HEK293 (cell line): ENCODE results near the gene CLEC16A.

Experiments used
- CTCF ChIA-PET: fragments of 350-600 bp; formaldehyde crosslinking; extraction: SDS; loops from one replicate; lab custom pipeline; 2021; ENCODE audit warnings: antibody characterized with exemption; lab: Yijun Ruan, JAX
- POLR2A ChIA-PET: fragments of 300-600 bp; formaldehyde crosslinking; extraction: SDS; loops from one replicate; lab custom pipeline; 2020; ENCODE audit warnings: antibody characterized with exemption, inconsistent platforms; lab: Yijun Ruan, JAX
- H3K27ac ChIP-seq: fragments of 200-500 bp; sonication (Bioruptor generic); 2 replicates; pipeline ENCODE4 v1.5.1; 2014; ENCODE audit warnings: low read depth, low read length, control low read depth, inconsistent platforms; ENCODE audit errors: extremely low read depth
- H3K36me3 ChIP-seq, 2 experiments: fragments of 200-500 bp in 1 of 2; sonication (Bioruptor generic) in 1 of 2; 1 replicate in 1 of 2; 2 replicates in 1 of 2; pipeline ENCODE4 v1.5.1; 2014 to 2017; ENCODE audit warnings: inconsistent platforms in 2 of 2, low read length in 2 of 2; ENCODE audit not compliant: control insufficient read depth in 2 of 2, insufficient read depth in 1 of 2
- H3K4me1 ChIP-seq: fragments of 200-500 bp; sonication (Bioruptor generic); 2 replicates; pipeline ENCODE4 v1.5.1; 2014; ENCODE audit warnings: mild to moderate bottlenecking, low read length, inconsistent platforms; ENCODE audit not compliant: control insufficient read depth, insufficient read depth
- H3K4me3 ChIP-seq: 2 replicates; pipeline ENCODE4 v1.5.1; 2011; ENCODE audit warnings: low read depth, mild to moderate bottlenecking, control low read depth, low read length, moderate library complexity
- H3K9me3 ChIP-seq: fragments of 200-500 bp; sonication (Bioruptor generic); 2 replicates; pipeline ENCODE4 v1.5.1; 2014; ENCODE audit warnings: low read depth, low read length, inconsistent platforms; ENCODE audit not compliant: control insufficient read depth, insufficient read depth
- EGR2 ChIP-seq: fragments of 450-650 bp; formaldehyde crosslinking; IDR thresholded peaks from 2 replicates; pipeline ENCODE4 v1.5.1; 2016; ENCODE audit warnings: low read depth, missing biosample characterization, missing genetic modification characterization
- HOXA7 ChIP-seq: sonication (generic); formaldehyde crosslinking; IDR thresholded peaks from 2 replicates; pipeline ENCODE4 v1.8.1; 2022; ENCODE audit warnings: missing genetic modification reagents, borderline replicate concordance
- REPIN1 ChIP-seq: fragments of 450-650 bp; formaldehyde crosslinking; IDR thresholded peaks from 2 replicates; pipeline ENCODE4 v1.5.1; 2017; ENCODE audit warnings: missing biosample characterization, missing genetic modification characterization, low read depth
- SP3 ChIP-seq: fragments of 450-650 bp; formaldehyde crosslinking; IDR thresholded peaks from 2 replicates; pipeline ENCODE4 v1.5.1; 2016; ENCODE audit warnings: missing biosample characterization, missing genetic modification characterization
- ZBTB48 ChIP-seq: fragments of 450-650 bp; formaldehyde crosslinking; IDR thresholded peaks from 2 replicates; pipeline ENCODE4 v1.5.1; 2016; ENCODE audit warnings: missing biosample characterization, missing genetic modification characterization
- ZNF140 ChIP-seq: fragments of 450-650 bp; formaldehyde crosslinking; IDR thresholded peaks from 2 replicates; pipeline ENCODE4 v1.5.1; 2016; ENCODE audit warnings: missing biosample characterization, missing genetic modification characterization
- ZNF202 ChIP-seq: fragments of 450-650 bp; formaldehyde crosslinking; IDR thresholded peaks from 2 replicates; pipeline ENCODE4 v1.5.1; 2016; ENCODE audit warnings: missing biosample characterization, missing genetic modification characterization, borderline replicate concordance
- ZNF221 ChIP-seq: fragments of 450-650 bp; formaldehyde crosslinking; IDR thresholded peaks from 2 replicates; pipeline ENCODE4 v1.5.1; 2017; ENCODE audit warnings: missing biosample characterization, missing genetic modification characterization, borderline replicate concordance
- ZNF394 ChIP-seq: fragments of 450-650 bp; formaldehyde crosslinking; IDR thresholded peaks from 2 replicates; pipeline ENCODE4 v1.5.1; 2016; ENCODE audit warnings: missing biosample characterization, missing genetic modification characterization, mild to moderate bottlenecking, moderate library complexity, borderline replicate concordance
- ZNF433 ChIP-seq: fragments of 450-650 bp; formaldehyde crosslinking; IDR thresholded peaks from 2 replicates; pipeline ENCODE4 v1.5.1; 2016; ENCODE audit warnings: missing biosample characterization, missing genetic modification characterization, low read depth
- ZNF473 ChIP-seq: fragments of 450-650 bp; formaldehyde crosslinking; IDR thresholded peaks from 2 replicates; pipeline ENCODE4 v1.5.1; 2017; ENCODE audit warnings: missing biosample characterization, missing genetic modification characterization
- ZNF521 ChIP-seq: fragments of 450-650 bp; formaldehyde crosslinking; IDR thresholded peaks from 2 replicates; pipeline ENCODE4 v1.5.1; 2017; ENCODE audit warnings: missing biosample characterization, mild to moderate bottlenecking, missing genetic modification characterization
- ZNF529 ChIP-seq: fragments of 450-650 bp; formaldehyde crosslinking; IDR thresholded peaks from 2 replicates; pipeline ENCODE4 v1.5.1; 2017; ENCODE audit warnings: missing genetic modification characterization, missing biosample characterization; ENCODE audit not compliant: insufficient replicate concordance
- ZNF544 ChIP-seq: fragments of 450-650 bp; formaldehyde crosslinking; IDR thresholded peaks from 2 replicates; pipeline ENCODE4 v1.5.0; 2017; ENCODE audit warnings: missing biosample characterization, missing genetic modification characterization
- ZNF549 ChIP-seq: fragments of 450-650 bp; IDR thresholded peaks from 2 replicates; pipeline ENCODE4 v1.5.1; 2018; ENCODE audit warnings: missing biosample characterization, missing genetic modification characterization, mild to moderate bottlenecking, inconsistent platforms, moderate library complexity
- ZNF600 ChIP-seq: fragments of 450-650 bp; formaldehyde crosslinking; IDR thresholded peaks from 2 replicates; pipeline ENCODE4 v1.5.1; 2016; ENCODE audit warnings: missing biosample characterization, missing genetic modification characterization
- ZNF768 ChIP-seq: fragments of 450-650 bp; formaldehyde crosslinking; IDR thresholded peaks from 2 replicates; pipeline ENCODE4 v1.5.1; 2018; ENCODE audit warnings: missing biosample characterization, mild to moderate bottlenecking, missing genetic modification characterization
- TF ChIP-seq, protein P1 (sequence below): fragments of 450-650 bp; formaldehyde crosslinking; IDR thresholded peaks from 2 replicates; pipeline ENCODE4 v1.5.1; 2016; ENCODE audit warnings: missing biosample characterization, missing genetic modification characterization
- TF ChIP-seq, protein P2 (sequence below): fragments of 450-650 bp; formaldehyde crosslinking; IDR thresholded peaks from 2 replicates; pipeline ENCODE4 v1.5.1; 2017; ENCODE audit warnings: missing biosample characterization, missing genetic modification characterization
- TF ChIP-seq, protein P3 (sequence below): fragments of 450-650 bp; formaldehyde crosslinking; IDR thresholded peaks from 2 replicates; pipeline ENCODE4 v1.5.1; 2016; ENCODE audit warnings: missing biosample characterization, missing genetic modification characterization
- TF ChIP-seq, protein P4 (sequence below): fragments of 450-650 bp; formaldehyde crosslinking; IDR thresholded peaks from 2 replicates; pipeline ENCODE4 v1.5.1; 2016; ENCODE audit warnings: missing biosample characterization, missing genetic modification characterization

Gene CLEC16A

DNA sequence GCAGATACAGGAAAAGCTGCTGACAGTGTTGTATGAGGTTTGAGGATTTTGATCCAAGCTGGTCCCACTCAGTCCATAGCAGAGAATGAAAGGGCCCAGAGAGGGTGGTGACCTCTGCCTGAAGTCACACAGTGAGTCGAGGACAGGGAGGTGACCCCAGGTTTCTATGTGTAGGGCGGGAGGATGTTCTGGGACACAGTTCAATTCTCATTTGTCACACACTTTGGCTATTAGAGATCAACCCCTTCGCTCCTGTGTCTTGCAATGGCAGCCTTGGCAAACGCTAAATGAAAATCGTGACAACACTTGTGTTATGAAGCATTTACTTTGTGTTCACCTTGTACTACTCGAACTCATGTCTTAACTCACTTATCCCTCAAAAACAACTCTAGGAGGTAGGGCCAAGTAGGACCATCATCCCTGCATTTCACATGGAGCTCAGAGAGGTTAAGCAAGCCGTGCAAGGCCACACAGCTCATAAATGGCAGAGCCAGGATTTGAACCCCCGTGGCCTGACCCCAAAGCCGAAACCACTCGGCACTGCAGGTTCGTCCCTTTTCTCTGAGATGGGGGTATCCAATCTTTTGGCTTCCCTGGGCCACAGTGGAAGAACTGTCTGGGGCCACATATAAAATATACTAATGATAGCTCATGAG is 12.3 kb upstream of the CLEC16A start:
- peaks cover 0 to 60% of the 10 kb centered on the region in 2 experiments; a peak in 2 of 3 replicates for H3K36me3 ChIP-seq
- H3K4me1 ChIP-seq = no peaks in the 10 kb centered on the region
- H3K27ac ChIP-seq = no peak overlapping the region
- ChIA-PET POLR2A (interaction anchor here (0.6 to 2.0 kb wide), 2 partner anchors 10 to 155 kb away, joined by 4 to 8 read pairs; partner anchors contain the start of gene DEXI), CTCF (interaction anchor here (0.6 to 1.5 kb wide), 3 partner anchors 13 to 195 kb away, joined by 3 read pairs; no protein-coding TSS in a partner anchor)
- no peak overlapping the region for H3K4me3 ChIP-seq
- no peak for TF ChIP-seq ZNF221
- peak; percentile 67; the same call in 1 of the 2 replicates for TF ChIP-seq ZNF768 (tag by site-specific recombination)
- no peak for TF ChIP-seq ZNF202 (tag by site-specific recombination)
- TF ChIP-seq ZNF549 (tag by site-specific recombination) = no peak
- H3K9me3 ChIP-seq = no peaks in the 10 kb centered on the region

DNA sequence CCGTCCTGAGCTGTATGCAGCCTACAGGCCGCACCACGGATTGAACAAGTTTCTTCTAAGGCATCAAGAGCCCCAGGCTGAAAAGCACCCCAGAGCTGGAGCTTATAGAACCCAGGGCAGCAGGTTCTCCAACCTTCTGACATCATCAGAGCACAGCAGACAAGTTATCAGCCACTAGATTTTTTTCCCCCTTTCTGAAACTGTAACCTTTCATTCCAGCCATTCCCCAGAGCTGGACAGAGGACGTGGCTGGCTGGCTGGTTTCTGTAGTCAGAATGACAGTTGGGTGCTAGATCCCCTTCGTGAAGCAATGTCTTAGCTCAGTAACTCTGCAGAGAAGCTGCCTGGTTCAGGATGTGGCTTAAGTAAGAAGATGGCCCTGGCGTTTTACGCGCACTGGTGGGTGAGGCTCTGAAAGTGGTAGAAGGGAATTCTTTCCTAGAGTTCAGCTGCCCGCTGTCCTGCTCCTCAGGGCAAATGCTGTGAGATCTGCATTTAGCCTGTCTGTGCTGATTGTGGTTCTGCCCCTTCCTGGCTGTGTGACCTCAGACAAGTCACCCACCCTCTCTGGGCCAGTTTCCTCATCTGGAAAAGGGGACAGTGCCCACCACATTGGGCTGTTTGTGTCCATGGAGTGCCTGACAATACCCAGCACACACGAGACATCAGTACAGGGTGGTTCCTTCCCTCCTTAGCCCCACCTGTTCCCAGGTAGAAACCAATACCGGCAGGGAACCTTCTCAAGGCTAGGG is 11.2 kb upstream of the CLEC16A start:
- ChIA-PET POLR2A (interaction anchor here (2.0 kb wide), 1 partner anchor 9 kb away, joined by 8 read pairs; the partner anchor contains the start of gene DEXI), CTCF (interaction anchor here (0.6 to 1.5 kb wide), 2 partner anchors 9 to 14 kb away, joined by 3 read pairs; partner anchors contain the start of gene DEXI)
- Histone ChIP-seq H3K4me1 (no peaks in the 10 kb centered on the region), H3K27ac (no peak overlapping the region), H3K36me3 (peaks cover 0 to 60% of the 10 kb centered on the region in 2 experiments; a peak in 2 of 3 replicates), H3K4me3 (no peak overlapping the region), H3K9me3 (no peaks in the 10 kb centered on the region)
- TF ChIP-seq ZNF768 (tag by site-specific recombination) (peak; percentile 82), ZNF433 (tag by site-specific recombination) (no peak)

DNA sequence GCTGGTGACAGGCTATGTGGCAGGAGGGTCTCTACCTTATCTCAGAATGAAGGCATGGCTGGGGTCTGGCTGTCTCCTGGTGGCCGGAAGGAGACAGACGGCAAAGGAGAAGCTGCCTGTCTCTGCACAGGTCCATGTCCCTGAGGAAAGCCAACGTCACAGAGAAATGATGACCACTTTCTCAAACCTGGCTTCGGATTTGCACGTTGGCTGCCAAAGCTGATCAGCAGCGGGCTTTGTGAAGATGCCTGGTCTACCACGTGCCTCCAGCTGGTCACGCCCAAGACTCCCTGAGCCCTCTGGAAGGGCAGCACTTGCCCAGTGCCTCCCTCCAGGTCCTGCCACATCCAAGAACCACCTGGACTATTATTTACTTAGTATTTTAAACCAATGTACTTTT is 10.5 kb upstream of the CLEC16A start:
- Histone ChIP-seq H3K4me1 (no peaks in the 10 kb centered on the region), H3K4me3 (no peak overlapping the region), H3K36me3 (peaks cover 0 to 60% of the 10 kb centered on the region in 2 experiments; a peak in 2 of 3 replicates), H3K9me3 (no peaks in the 10 kb centered on the region), H3K27ac (no peak overlapping the region)
- POLR2A ChIA-PET = interaction anchor here (2.0 kb wide), 1 partner anchor 8 kb away, joined by 8 read pairs; the partner anchor contains the start of gene DEXI
- CTCF ChIA-PET = no interaction called here
- TF ChIP-seq ZNF600 (tag by site-specific recombination) (no peak), SP3 (no peak), ZNF394 (tag by site-specific recombination) (no peak), ZNF529 (tag by site-specific recombination) (no peak), ZNF140 (tag by site-specific recombination) (no peak), REPIN1 (tag by site-specific recombination) (no peak), ZNF473 (tag by site-specific recombination) (no peak), ZNF521 (tag by site-specific recombination) (no peak), HOXA7 (CRISPR knock-in tag) (no peak), EGR2 (tag by site-specific recombination) (no peak), ZBTB48 (no peak), ZNF544 (tag by site-specific recombination) (no peak)
- TF ChIP-seq, protein P1, sequence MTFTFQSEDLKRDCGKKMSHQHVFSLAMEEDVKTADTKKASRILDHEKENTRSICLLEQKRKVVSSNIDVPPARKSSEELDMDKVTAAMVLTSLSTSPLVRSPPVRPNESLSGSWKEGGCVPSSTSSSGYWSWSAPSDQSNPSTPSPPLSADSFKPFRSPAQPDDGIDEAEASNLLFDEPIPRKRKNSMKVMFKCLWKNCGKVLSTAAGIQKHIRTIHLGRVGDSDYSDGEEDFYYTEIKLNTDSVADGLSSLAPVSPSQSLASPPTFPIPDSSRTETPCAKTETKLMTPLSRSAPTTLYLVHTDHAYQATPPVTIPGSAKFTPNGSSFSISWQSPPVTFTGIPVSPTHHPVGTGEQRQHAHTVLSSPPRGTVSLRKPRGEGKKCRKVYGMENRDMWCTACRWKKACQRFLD (tag by site-specific recombination) = no peak
- TF ChIP-seq, protein P2, sequence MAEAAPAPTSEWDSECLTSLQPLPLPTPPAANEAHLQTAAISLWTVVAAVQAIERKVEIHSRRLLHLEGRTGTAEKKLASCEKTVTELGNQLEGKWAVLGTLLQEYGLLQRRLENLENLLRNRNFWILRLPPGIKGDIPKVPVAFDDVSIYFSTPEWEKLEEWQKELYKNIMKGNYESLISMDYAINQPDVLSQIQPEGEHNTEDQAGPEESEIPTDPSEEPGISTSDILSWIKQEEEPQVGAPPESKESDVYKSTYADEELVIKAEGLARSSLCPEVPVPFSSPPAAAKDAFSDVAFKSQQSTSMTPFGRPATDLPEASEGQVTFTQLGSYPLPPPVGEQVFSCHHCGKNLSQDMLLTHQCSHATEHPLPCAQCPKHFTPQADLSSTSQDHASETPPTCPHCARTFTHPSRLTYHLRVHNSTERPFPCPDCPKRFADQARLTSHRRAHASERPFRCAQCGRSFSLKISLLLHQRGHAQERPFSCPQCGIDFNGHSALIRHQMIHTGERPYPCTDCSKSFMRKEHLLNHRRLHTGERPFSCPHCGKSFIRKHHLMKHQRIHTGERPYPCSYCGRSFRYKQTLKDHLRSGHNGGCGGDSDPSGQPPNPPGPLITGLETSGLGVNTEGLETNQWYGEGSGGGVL (tag by site-specific recombination) = no peak
- TF ChIP-seq, protein P3, sequence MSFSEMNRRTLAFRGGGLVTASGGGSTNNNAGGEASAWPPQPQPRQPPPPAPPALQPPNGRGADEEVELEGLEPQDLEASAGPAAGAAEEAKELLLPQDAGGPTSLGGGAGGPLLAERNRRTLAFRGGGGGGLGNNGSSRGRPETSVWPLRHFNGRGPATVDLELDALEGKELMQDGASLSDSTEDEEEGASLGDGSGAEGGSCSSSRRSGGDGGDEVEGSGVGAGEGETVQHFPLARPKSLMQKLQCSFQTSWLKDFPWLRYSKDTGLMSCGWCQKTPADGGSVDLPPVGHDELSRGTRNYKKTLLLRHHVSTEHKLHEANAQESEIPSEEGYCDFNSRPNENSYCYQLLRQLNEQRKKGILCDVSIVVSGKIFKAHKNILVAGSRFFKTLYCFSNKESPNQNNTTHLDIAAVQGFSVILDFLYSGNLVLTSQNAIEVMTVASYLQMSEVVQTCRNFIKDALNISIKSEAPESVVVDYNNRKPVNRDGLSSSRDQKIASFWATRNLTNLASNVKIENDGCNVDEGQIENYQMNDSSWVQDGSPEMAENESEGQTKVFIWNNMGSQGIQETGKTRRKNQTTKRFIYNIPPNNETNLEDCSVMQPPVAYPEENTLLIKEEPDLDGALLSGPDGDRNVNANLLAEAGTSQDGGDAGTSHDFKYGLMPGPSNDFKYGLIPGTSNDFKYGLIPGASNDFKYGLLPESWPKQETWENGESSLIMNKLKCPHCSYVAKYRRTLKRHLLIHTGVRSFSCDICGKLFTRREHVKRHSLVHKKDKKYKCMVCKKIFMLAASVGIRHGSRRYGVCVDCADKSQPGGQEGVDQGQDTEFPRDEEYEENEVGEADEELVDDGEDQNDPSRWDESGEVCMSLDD (tag by site-specific recombination) = no peak
- TF ChIP-seq, protein P4, sequence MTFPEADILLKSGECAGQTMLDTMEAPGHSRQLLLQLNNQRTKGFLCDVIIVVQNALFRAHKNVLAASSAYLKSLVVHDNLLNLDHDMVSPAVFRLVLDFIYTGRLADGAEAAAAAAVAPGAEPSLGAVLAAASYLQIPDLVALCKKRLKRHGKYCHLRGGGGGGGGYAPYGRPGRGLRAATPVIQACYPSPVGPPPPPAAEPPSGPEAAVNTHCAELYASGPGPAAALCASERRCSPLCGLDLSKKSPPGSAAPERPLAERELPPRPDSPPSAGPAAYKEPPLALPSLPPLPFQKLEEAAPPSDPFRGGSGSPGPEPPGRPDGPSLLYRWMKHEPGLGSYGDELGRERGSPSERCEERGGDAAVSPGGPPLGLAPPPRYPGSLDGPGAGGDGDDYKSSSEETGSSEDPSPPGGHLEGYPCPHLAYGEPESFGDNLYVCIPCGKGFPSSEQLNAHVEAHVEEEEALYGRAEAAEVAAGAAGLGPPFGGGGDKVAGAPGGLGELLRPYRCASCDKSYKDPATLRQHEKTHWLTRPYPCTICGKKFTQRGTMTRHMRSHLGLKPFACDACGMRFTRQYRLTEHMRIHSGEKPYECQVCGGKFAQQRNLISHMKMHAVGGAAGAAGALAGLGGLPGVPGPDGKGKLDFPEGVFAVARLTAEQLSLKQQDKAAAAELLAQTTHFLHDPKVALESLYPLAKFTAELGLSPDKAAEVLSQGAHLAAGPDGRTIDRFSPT (tag by site-specific recombination) = no peak
